B cell (primary cell): Measurements from ENCODE around the gene TOMM70. TPM values are rescaled to one million over a fixed set of nuclear protein-coding genes. Genes with fewer than 3 reads are reported as not detected.

Experiments used
- ATAC-seq: fragments of 200-7000 bp; cut with Tn5 transposase; one replicate; pipeline ENCODE4 v1.10.0; 2021; ENCODE audit warnings: low read depth, mild to moderate bottlenecking, moderate number of reproducible peaks, moderate library complexity
- CTCF ChIA-PET: fragments of 350-600 bp; sonication (Branson Sonifier 250); formaldehyde crosslinking; loops from one replicate; lab custom pipeline; 2021; ENCODE audit warnings: antibody characterized with exemption, inconsistent platforms; lab: Charles Lee
- POLR2A ChIA-PET: fragments of 350-600 bp; sonication (Branson Sonifier 250); formaldehyde crosslinking; loops from one replicate; lab custom pipeline; 2021; ENCODE audit warnings: antibody characterized with exemption; lab: Charles Lee
- DNase-seq: peaks from one replicate; pipeline ENCODE4 v3.0.0; 2013
- H2AFZ ChIP-seq: 2 replicates; pipeline ENCODE4 v1.6.1; 2012; ENCODE audit warnings: mild to moderate bottlenecking, low read depth, low read length; ENCODE audit not compliant: insufficient read depth, poor library complexity, severe bottlenecking
- H3K27ac ChIP-seq, 2 donors: 1 replicate in 1 of 2; 2 replicates in 1 of 2; pipeline ENCODE4 v1.5.1; 2012 to 2013; ENCODE audit warnings: low read length in 2 of 2, mild to moderate bottlenecking in 2 of 2, moderate library complexity in 1 of 2
- H3K27me3 ChIP-seq, 4 experiments: fragments of 200-600 bp in 1 of 4; sonication (generic) in 1 of 4; replicated peaks in 1 of 4; 1 replicate in 2 of 4; 2 replicates in 2 of 4; pipeline versions ENCODE4 v1.6.1 to v1.7.0; 2013 to 2016; ENCODE audit warnings: low read length in 3 of 4, mild to moderate bottlenecking in 2 of 4, mixed read lengths in 1 of 4, moderate library complexity in 1 of 4; ENCODE audit not compliant: insufficient read depth in 4 of 4, control insufficient read depth in 3 of 4; ENCODE audit errors: control extremely low read depth in 1 of 4
- H3K36me3 ChIP-seq, 2 experiments: replicated peaks in 1 of 2; 1 replicate in 1 of 2; 2 replicates in 1 of 2; pipeline versions ENCODE4 v1.6.1 to v1.7.1; 2013; ENCODE audit warnings: low read length in 1 of 2; ENCODE audit not compliant: insufficient read depth in 2 of 2, control insufficient read depth in 1 of 2; ENCODE audit errors: control extremely low read depth in 1 of 2, extremely low read depth in 1 of 2
- H3K4me1 ChIP-seq, 2 donors: fragments of 200-600 bp in 1 of 2; sonication (generic) in 1 of 2; 1 replicate in 1 of 2; 2 replicates in 1 of 2; pipeline versions ENCODE4 v1.5.1 to v1.6.1; 2013 to 2017; ENCODE audit warnings: low read length in 2 of 2; ENCODE audit not compliant: control insufficient read depth in 2 of 2, insufficient read depth in 2 of 2
- H3K4me2 ChIP-seq: replicated peaks from 2 replicates; pipeline ENCODE3; 2012; ENCODE audit warnings: mild to moderate bottlenecking, low read depth, low read length; ENCODE audit not compliant: poor library complexity, severe bottlenecking
- H3K4me3 ChIP-seq, 5 experiments: fragments of 200-600 bp in 1 of 5; sonication (generic) in 1 of 5; 1 replicate in 3 of 5; 2 replicates in 2 of 5; pipeline versions ENCODE4 v1.5.1 to v1.7.0; 2011 to 2016; ENCODE audit warnings: low read length in 4 of 5, mild to moderate bottlenecking in 4 of 5, low read depth in 2 of 5, control low read depth in 1 of 5, moderate library complexity in 1 of 5; ENCODE audit not compliant: insufficient read depth in 1 of 5; ENCODE audit errors: control extremely low read depth in 1 of 5, extremely low read depth in 1 of 5
- H3K79me2 ChIP-seq: fragments of 200-600 bp; sonication (generic); one replicate; pipeline ENCODE4 v1.6.0; 2016; ENCODE audit warnings: low read length; ENCODE audit not compliant: control insufficient read depth, insufficient read depth
- H3K9ac ChIP-seq: fragments of 200-600 bp; sonication (generic); 2 replicates; pipeline ENCODE4 v1.6.1; 2017; ENCODE audit warnings: mild to moderate bottlenecking, low read length, moderate library complexity
- H3K9me3 ChIP-seq, 3 donors: one replicate each; pipeline versions ENCODE4 v1.6.1 to v1.7.1; 2013; ENCODE audit warnings: low read length in 2 of 3; ENCODE audit not compliant: control insufficient read depth in 2 of 3, insufficient read depth in 1 of 3; ENCODE audit errors: control extremely low read depth in 1 of 3
- H4K20me1 ChIP-seq: 2 replicates; pipeline ENCODE4 v1.6.0; 2012; ENCODE audit warnings: mild to moderate bottlenecking, low read length; ENCODE audit not compliant: insufficient read depth, control insufficient read depth, poor library complexity, severe bottlenecking
- H3K27ac Mint-ChIP-seq: one replicate; pipeline ENCODE4 v1.8.0; 2021; ENCODE audit warnings: mixed read lengths
- H3K27me3 Mint-ChIP-seq: one replicate; pipeline ENCODE4 v1.8.0; 2021; ENCODE audit warnings: mixed read lengths
- H3K4me1 Mint-ChIP-seq: one replicate; pipeline ENCODE4 v1.8.0; 2021; ENCODE audit warnings: mixed read lengths
- H3K4me3 Mint-ChIP-seq: one replicate; pipeline ENCODE4 v1.8.0; 2021; ENCODE audit warnings: mixed read lengths
- H3K9me3 Mint-ChIP-seq: one replicate; pipeline ENCODE4 v1.8.0; 2022; ENCODE audit warnings: mixed read lengths; ENCODE audit not compliant: insufficient read depth
- EZH2 ChIP-seq: IDR thresholded peaks from 2 replicates; pipeline ENCODE4 v1.6.1; 2012; ENCODE audit warnings: borderline replicate concordance, low read depth, mild to moderate bottlenecking, moderate library complexity, low read length; ENCODE audit not compliant: insufficient read depth, poor library complexity, severe bottlenecking
- WGBS: methylation state at CpG from one replicate; pipeline ENCODE4 v1.1.5; 2013; ENCODE audit warnings: missing lambda C conversion rate; ENCODE audit not compliant: insufficient coverage; 5-methylcytosine and 5-hydroxymethylcytosine counted together
- intact Hi-C: fragments of 100-400 bp; cut with micrococcal nuclease; formaldehyde crosslinking; loops from one replicate; pipeline ENCODE4 v1.10.0; 2022
- polyA plus RNA-seq: library from polyadenylated mRNA; depleted of rRNA; stranded (reverse); fragments of >200 nt; gene quantifications from 2 replicates; pipeline ENCODE4 v1.2.3, GENCODE V29; 2012
- total RNA-seq, 2 donors: library from RNA; stranded (reverse); fragments of 120-200 nt in 1 of 2; gene quantifications; 1 replicate in 1 of 2; 2 replicates in 1 of 2; pipeline versions ENCODE4 v1.2.3 to v1.2.4, GENCODE V29; 2013 to 2022
- TF ChIP-seq, protein P1 (sequence below): fragments of 200-600 bp; IDR thresholded peaks from one replicate; pipeline ENCODE4 v1.8.0; 2022; ENCODE audit warnings: antibody characterized with exemption, mild to moderate bottlenecking

TOMM70 gene
- total and polyA plus RNA-seq, 2 donors (not counting 1 experiment from before 2014, with no cell fraction given): 6.9 to 30.0 TPM

DNA sequence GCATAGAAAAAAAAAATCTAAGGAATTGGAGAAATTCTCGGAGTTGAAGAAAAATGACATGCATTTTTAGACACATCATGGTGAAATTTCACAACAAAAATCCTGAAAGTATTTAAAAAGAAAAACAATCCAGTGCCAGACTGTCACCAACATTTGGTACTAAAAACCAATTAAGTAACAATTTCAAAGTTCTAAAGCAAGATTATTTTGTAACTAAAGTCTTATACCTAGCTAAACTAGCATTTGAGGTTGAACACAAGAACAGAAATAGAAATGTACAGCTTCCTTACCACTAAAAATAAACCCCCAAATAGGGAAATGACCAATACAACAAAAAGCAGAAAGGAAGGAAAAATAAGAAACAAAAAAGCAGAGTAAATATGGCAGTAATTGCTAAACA, 11.9 kb downstream of the TOMM70 start:
- Mint-ChIP-seq H3K4me1 (peaks cover 9% of the 10 kb centered on the region), H3K9me3 (no peaks in the 10 kb centered on the region), H3K4me3 (no peak overlapping the region), H3K27ac (no peak overlapping the region), H3K27me3 (no peaks in the 10 kb centered on the region)
- Histone ChIP-seq H4K20me1 (peaks cover 44% of the 10 kb centered on the region), H3K27ac (no peak overlapping the region), H3K36me3 (peaks cover 0 to 27% of the 10 kb centered on the region in 2 experiments), H3K4me2 (no peak overlapping the region), H3K27me3 (no peaks in the 10 kb centered on the region), H2AFZ (no peak overlapping the region), H3K9ac (no peak overlapping the region), H3K4me1 (no peaks in the 10 kb centered on the region), H3K9me3 (peaks cover 2 to 9% (median 5%) of the 10 kb centered on the region in 3 donors), H3K4me3 (no peak overlapping the region), H3K79me2 (peaks cover 68% of the 10 kb centered on the region)
- ChIA-PET CTCF (no interaction called here), POLR2A (no interaction called here)
- no CpG with 5 or more reads among the region's 1 CpG for WGBS
- no peak for DNase-seq
- TF ChIP-seq EZH2: no peak
- TF ChIP-seq, protein P1, sequence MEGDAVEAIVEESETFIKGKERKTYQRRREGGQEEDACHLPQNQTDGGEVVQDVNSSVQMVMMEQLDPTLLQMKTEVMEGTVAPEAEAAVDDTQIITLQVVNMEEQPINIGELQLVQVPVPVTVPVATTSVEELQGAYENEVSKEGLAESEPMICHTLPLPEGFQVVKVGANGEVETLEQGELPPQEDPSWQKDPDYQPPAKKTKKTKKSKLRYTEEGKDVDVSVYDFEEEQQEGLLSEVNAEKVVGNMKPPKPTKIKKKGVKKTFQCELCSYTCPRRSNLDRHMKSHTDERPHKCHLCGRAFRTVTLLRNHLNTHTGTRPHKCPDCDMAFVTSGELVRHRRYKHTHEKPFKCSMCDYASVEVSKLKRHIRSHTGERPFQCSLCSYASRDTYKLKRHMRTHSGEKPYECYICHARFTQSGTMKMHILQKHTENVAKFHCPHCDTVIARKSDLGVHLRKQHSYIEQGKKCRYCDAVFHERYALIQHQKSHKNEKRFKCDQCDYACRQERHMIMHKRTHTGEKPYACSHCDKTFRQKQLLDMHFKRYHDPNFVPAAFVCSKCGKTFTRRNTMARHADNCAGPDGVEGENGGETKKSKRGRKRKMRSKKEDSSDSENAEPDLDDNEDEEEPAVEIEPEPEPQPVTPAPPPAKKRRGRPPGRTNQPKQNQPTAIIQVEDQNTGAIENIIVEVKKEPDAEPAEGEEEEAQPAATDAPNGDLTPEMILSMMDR: no peak
- intact Hi-C loops: no loop called here
- no peak for ATAC-seq

DNA sequence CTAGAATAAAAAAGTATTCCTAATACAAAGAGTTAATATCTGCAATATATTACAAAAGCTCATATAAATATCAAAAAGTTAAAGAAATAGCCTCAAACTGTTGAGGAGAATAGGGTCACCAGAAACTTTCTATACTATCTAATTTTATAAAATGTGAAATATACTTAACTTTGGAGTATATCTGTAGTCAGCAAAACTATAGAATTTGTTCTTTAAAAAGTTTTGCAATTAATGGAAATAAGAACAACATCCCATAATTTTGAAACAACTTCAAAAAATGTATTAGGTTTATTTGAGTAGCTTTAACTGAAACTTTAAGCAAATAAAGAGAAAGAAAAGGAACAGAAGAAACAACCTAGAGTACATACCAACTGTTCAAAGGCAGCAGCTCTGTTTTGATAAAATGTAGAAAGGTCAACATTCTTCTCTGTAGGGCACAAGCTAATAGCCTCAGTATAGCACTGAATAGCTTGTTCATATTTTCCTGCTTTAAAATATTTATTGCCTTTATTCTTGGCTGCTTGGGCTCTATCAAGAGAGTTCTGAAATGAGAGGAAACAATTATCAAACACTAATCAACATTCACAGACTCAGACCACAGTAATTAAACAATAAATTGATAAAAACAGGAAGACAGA, 14.3 kb downstream of the TOMM70 start:
- no peak for ATAC-seq
- POLR2A ChIA-PET: no interaction called here

More for the DNA sequence above, 14.3 kb downstream of the TOMM70 start:
- no peaks in the 10 kb centered on the region for H3K27me3 ChIP-seq
- no peak overlapping the region for H3K4me2 ChIP-seq
- TF ChIP-seq, protein P1: no peak
- TF ChIP-seq EZH2: no peak
- H4K20me1 ChIP-seq: peaks cover 19% of the 10 kb centered on the region
- H3K27ac Mint-ChIP-seq: no peak overlapping the region
- H2AFZ ChIP-seq: no peak overlapping the region
- peaks cover 44% of the 10 kb centered on the region for H3K79me2 ChIP-seq
- intact Hi-C loops: no loop called here
- H3K4me3 Mint-ChIP-seq: no peak overlapping the region
- peaks cover 2 to 9% (median 5%) of the 10 kb centered on the region in 3 donors for H3K9me3 ChIP-seq
- peaks cover 2 to 43% of the 10 kb centered on the region in 2 experiments for H3K36me3 ChIP-seq
- H3K27me3 Mint-ChIP-seq: no peaks in the 10 kb centered on the region
- peaks cover 2% of the 10 kb centered on the region for H3K4me1 Mint-ChIP-seq
- H3K4me3 ChIP-seq: no peak overlapping the region
- no peaks in the 10 kb centered on the region for H3K4me1 ChIP-seq
- no peak overlapping the region for H3K27ac ChIP-seq
- no peaks in the 10 kb centered on the region for H3K9me3 Mint-ChIP-seq
- CTCF ChIA-PET: no interaction called here
- no peak overlapping the region for H3K9ac ChIP-seq
- no peak for DNase-seq
